ENCODE data around the gene TEX14.
A peak's percentile ranks its signal among the peaks of the same experiment; 100 is the strongest.
"Not testable (repeated sequence)": the region's sequence is repeated elsewhere in the genome, so short reads cannot be mapped to it uniquely, and the experiment has no call there.

TEX14 gene

GRCh38 chr17:58691701-58692238 is at the start of gene TEX14:
TEX14 (minus strand) TSS chr17:58692045; CDS start chr17:58652001, 40,044 bp downstream.
- no peak for DNase-seq

DNA sequence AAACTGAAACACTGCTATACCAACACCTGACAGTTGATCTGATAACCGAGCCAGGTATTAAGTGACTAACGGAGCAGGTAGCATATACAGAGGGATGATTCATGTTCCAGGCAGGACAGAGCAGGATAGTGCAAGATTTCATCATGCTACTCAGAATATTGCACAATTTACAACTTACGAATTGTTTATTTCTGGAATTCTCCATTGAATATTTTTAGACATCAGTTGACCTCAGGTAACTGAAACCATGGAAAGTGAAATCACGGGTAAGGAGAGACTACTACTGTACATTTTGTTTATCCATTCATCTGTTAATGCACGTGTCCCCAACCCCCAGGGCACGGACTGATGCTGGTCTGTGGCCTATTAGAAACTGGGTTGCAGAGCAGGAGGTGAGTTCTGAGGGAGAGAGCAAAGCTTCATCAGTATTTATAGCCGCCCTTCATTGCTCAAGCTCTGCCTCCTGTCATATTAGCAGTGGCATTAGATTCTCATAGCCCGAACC is 49.3 kb upstream of the TEX14 start:
- DNase-seq = no peak

DNA sequence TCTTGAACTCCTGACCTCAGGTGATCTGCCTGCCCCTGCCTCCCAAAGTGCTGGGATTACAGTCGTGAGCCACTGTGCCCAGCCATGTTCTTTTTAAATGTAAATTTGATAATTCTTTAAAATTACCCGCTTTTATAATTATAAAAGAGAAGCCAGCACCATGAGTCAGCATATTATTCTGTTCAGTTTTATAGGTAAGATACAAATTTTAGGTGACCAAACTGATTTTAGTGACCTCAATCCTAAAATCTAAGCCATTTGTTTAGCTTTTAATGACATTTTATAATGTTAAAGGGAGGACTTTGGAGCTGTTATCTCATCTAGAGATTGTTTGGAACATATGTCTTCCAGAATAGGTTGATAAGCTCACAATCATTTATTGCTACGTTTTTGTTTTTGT is 43.0 kb upstream of the TEX14 start:
- no peak for DNase-seq

DNA sequence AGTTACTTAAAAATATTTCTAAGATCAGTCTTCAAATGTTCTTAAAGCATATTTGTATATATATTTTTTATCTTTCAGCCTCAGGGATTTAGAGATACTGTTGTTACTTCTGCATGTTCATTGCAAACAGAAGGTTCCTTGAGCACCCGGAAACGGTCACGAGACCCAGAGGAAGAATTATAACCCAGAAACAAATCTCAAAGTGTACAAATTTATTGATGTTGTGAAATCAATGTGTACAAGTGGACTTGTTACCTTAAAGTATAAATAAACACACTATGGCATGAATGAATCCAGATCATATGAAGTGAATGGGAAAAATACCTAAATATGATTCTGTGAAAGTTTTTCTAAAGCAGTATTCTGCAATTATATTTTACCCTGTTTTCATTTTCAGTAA is 42.2 kb upstream of the TEX14 start:
- no peak for DNase-seq

- no peak for DNase-seq
Observed at GRCh38 chr17:58730937-58731336, 39.1 kb upstream of the TEX14 start.

DNA sequence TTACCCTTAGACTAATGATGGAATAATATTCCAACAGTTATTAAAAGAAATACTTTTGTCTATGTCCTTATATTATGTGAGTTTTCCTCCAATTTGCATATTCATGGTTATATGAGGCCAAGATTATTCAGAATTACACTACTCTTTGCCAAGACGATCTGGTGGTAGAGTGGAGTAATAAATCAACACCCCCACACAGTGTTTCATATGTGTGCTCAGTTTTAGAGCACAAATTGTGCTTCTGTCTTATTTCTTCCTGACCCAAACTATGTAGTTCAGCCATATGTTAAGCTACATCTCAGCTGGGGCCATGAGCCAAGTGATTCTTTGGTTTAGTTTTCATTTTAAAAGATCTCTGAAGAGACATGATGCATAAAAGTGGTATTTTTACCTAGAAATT is 37.0 kb upstream of the TEX14 start:
- DNase-seq = no peak

DNA sequence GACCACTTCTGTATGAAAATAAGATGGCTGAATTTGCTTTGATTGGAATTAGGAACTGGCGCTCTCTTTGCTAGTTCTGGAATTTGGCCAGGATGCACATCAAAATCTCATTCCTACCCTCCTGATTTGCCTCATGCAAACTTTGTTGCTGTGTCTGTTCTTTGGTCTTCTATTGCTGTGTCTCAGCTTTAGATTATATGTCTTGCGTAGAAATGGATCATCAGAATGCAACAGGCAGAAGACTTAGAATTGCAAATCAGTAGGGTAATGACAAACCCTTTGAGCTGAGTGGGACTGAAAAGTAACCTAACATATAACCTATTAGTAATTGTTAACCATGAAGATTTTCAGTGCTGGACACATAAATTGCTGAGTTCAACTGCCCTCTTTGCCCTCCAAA is 30.9 kb upstream of the TEX14 start:
- no peak for DNase-seq

DNA sequence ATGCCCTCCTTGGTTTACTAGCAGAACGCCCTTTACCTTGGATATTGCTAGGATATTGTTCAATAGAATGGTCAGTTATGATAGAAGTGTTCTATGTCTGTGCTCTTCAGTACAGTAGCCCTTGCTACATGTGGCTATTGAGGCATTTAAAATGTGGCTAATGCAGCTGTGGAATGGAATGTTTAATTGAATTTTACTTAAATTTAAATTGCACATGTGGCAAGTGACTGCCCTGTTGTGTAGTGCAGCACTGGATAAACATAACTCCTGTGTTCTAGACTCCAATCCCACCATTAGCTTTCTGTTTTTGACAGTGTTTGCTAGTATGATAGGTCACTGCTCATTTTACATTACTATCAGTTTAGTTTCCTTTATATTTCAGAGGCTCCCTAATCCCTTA is 30.4 kb upstream of the TEX14 start:
- no peak for DNase-seq

GRCh38 chr17:58710948-58711552 is 19.2 kb upstream of the TEX14 start:
- DNase-seq = no peak

- no peak for DNase-seq
Observed at GRCh38 chr17:58706351-58707140, 14.7 kb upstream of the TEX14 start.

DNA sequence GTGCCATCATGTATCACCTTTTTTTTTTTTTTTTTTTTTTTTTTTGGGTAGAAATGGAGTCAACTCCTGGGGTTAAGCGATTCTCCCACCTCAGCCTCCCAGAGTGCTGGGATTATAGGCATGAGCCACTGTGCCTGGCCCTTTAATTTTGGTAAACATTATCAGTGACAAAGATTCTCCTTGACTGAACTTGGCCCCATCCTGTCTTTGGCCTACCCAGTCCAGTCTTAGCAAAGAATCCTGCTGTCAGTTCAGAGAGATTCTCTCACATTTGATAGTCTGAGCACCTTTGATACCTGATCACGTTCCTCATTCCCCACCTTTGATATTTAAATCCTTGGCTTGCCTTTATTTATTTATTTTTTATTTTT is 12.1 kb upstream of the TEX14 start:
- no peak for DNase-seq

DNA sequence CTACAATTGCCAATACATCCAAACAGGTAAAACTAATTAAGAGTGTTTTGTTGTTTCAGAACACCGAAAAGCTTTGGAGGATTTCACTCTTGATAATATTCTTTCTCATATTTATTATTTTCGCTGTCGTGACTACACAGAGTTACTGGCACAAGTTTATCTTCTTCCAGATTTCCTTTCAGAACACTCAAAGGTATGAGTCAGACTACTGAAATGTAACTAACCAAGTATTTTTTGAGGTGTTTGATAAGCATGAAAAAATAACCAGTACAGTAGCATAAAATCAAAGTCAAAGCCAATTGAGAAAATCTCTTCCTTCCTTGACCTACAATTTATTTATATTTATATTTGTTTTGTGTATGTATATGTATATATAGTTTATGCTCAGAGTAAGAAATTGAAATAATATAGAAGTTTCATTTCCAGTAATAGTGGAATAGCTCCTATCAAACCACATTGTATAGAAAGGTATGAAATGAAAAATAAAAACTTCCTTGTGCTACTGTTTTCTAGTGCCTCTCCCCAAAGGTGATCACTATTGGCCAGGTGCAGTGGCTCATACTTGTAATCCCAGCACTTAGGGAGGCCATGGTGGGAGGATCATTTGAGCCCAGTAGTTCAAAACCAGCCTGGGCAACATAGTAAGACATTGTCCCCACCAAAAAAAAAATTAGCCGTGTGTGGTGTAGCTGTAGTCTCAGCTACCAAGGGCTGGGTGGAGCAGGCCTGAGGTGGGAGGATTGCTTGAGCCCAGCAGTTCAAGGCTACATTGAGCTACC is 11.5 kb upstream of the TEX14 start:
- DNase-seq = no peak

GRCh38 chr17:58702708-58703107 is 10.9 kb upstream of the TEX14 start:
- no peak for DNase-seq

DNA sequence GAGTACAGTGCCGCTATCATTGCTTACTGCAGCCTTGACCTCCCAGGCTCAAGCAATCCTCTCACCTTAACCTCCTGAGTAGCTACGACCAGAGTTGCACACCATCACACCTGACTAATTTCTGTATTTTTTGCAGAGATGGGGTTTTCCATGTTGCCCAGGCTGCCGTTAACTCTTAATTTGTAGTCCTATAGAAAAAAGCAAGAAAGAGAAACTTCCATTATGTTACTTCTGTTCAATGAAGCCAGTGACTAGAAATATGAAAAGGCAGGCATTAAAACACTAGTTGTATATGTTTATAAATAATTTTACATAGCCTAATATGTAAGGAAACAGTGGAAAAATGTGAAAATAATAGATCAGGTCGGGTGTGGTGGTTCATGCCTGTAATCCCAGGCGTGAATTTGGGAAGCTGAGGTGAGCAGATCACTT is 10.2 kb upstream of the TEX14 start:
- no peak for DNase-seq

DNA sequence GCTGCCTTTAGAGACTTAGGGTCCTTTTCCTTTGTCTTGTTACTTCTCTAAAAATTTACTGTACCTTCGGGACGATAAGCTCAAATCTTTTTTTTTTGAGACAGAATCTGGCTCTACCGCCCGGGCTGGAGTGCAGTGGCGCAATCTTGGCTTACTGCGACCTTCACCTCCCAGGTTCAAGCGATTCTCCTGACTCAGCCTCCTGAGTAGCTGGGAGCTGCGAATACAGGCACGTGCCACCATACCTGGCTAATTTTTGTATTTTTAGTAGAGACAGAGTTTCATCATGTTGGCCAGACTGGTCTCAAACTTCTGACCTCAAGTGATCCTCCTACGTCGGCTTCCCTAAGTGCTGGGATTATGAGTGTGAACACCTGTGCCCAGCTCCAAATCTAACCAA is 7.9 kb upstream of the TEX14 start:
- no peak for DNase-seq

GRCh38 chr17:58694826-58695225 is 3.0 kb upstream of the TEX14 start:
- no peak for DNase-seq

DNA sequence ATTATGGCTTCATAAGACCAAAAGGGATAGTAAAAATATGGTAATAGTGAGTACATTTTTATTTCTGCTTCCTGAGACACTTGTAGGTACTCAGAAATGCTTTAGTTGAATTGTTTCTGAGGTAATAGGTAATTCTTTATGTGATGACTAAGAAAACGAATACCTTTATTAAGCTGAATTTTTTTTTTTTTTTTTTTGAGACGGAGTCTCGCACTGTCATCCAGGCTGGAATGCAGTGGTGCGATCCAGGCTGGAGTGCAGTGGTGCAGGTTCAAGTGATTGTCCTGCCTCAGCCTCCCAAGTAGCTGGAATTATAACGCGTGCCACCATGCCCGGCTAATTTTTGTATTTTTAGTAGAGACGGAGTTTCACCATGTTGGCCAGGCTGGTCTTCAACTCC is 2.5 kb upstream of the TEX14 start:
- DNase-seq = no peak

GRCh38 chr17:58693751-58694150 is 1.9 kb upstream of the TEX14 start:
- DNase-seq = no peak

GRCh38 chr17:58693208-58693607 is 1.4 kb upstream of the TEX14 start:
- DNase-seq = no peak

GRCh38 chr17:58692239-58693055 is 602 bp upstream of the TEX14 start, which contains the start of gene RAD51C:
RAD51C (plus strand) TSS chr17:58692602; CDS start chr17:58692644, 42 bp downstream.
- DNase-seq = peak in 1 of 2 experiments; percentile 35

DNA sequence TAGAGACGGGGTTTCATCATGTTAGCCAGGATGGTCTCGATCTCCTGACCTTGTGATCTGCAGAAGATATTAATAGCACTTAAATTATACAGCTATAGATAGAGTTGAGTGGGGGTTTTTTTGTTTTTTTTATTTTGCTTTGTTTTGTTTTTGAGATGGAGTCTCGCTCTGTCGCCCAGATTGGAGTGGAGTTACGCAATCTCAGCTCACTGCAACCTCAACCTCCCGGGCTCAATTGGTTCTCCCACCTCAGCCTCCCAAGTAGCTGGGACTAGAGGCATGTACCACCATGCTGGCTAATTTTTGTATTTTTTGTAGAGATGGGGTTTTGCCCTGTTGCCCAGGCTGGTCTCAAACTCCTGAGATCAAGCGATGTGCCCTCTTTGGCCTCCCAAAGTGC is 1.8 kb downstream of the TEX14 start:
- not testable (repeated sequence) for DNase-seq

GRCh38 chr17:58688521-58688920 is 3.3 kb downstream of the TEX14 start:
- no peak for DNase-seq

All from cerebellar nuclear complex (tissue), 1 donor.